ENCODE data around the gene PPP1R13B.

DNA sequence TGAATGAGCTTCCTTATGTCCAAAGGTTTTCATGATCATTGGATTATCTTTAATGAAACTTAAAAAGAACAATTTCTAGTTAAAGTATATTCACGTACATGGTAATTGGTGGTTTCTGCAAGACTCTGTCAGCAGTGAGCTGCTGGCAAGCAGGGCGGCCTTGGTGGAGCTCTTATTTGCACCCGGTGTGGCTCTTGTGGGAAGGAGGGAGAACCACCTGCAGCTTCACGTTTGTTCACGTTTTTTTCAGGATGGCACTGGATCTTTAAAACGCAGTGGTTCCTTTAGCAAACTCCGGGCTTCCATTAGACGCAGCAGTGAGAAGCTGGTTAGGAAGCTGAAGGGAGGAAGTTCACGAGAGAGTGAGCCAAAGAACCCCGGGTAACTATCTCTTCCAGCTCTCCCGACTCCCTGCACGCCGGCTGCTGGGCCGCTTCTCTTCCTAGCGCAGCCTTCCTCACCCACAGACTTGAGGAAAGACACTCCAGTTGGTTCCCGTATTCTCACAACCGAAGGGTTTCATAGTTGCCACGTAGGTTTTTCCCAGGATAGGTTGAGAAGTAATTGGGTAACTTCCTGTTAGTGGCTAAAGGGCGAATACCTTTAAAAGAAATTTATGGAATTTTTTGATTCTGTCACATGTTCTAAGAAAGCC is 160.4 kb downstream of the PPP1R13B start:
- no peak for TF ChIP-seq GABPA (IDR thresholded peaks at IDR 0.05; ENCODE audit: low read depth)
- TF ChIP-seq CTCF (IDR thresholded peaks at IDR 0.05; ENCODE audit: insufficient read depth, low read length) = no peak
- no peak for TF ChIP-seq REST (IDR thresholded peaks at IDR 0.05; ENCODE audit: insufficient replicate concordance, low read depth)
